Activated CD4-positive, CD25-positive, alpha-beta regulatory T cell treated with anti-CD3 and anti-CD28 coated beads, Interleukin-2, amount 50 U/mL, for 16 hours (primary cell): ENCODE data around the gene SLC12A6.
"Not testable (repeated sequence)": the region's sequence is repeated elsewhere in the genome, so short reads cannot be mapped to it uniquely, and the experiment has no call there.

Experiments used
- DNase-seq: peaks from one replicate; pipeline ENCODE4 v3.0.0-alpha.2; 2020; ENCODE audit warnings: low read depth, low spot score

Gene SLC12A6

GRCh38 chr15:34357653-34358052, 20.1 kb upstream of the SLC12A6 start:
- no peak for DNase-seq

- no peak for DNase-seq
Measured at GRCh38 chr15:34355241-34355640, 17.7 kb upstream of the SLC12A6 start.

DNA sequence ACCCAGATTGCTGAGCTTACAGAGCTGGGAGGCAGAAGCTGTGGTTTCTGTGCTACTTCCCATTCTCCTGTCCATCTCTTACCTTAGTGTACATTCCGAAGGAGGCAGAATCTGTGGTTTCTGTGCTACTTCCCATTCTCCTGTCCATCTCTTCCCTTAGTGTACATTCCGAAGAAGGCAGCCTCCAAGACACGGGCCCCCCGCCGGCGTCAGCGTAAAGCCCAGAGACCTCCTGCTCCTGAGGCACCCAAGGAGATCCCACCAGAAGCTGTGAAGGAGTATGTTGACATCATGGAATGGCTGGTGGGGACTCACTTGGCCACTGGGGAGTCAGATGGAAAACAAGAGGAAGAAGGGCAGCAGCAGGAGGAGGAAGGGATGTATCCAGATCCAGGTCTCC, 16.7 kb upstream of the SLC12A6 start:
- no peak for DNase-seq

GRCh38 chr15:34353627-34354026, 16.0 kb upstream of the SLC12A6 start:
- no peak for DNase-seq

DNA sequence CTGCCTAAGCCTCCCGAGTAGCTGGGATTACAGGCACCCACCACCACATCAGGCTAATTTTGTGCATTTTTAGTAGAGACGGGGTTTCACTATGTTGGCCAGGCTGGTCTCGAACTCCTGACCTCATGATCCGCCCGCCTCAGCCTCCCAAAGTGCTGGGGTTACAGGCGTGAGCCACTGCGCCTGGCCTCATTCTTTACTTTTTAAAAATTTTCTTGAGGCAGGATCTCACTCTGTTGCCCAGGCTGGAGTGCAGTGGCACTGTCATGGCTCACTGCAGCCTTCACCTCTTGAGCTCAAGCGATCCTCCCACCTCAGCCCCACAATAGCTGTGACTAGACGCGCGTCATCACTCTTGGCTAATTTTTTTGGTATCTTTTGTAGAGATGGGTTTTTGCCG, 15.4 kb upstream of the SLC12A6 start:
- not testable (repeated sequence) for DNase-seq

GRCh38 chr15:34349769-34350168, 12.2 kb upstream of the SLC12A6 start:
- DNase-seq, result no peak

DNA sequence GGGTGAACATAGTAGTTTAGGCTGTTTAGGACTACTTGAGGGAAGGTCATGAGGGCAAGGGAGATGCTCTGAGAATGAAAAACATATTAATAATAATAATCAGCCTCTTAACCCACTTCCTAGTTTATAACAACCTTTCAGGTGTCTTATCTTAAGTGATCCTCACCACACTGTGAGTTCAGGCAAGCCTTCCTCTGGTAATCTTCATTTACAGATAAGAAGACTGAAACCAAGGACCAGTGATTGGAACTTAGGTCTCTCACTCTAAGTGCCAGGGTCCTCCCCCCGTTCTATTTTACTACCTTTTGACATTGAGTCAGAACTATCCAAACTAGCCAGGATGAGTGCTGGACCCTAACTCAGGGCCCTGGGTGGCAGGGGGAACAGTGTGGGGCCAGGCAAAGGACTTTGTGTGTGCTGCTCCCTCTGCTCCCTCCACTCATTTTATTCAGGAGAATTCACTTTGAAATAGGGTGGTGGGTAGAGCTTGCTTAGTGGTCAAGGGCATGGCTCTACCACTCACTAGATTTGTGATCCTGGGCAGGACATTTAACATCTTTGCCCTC, 11.2 kb upstream of the SLC12A6 start:
- DNase-seq, result no peak

DNA sequence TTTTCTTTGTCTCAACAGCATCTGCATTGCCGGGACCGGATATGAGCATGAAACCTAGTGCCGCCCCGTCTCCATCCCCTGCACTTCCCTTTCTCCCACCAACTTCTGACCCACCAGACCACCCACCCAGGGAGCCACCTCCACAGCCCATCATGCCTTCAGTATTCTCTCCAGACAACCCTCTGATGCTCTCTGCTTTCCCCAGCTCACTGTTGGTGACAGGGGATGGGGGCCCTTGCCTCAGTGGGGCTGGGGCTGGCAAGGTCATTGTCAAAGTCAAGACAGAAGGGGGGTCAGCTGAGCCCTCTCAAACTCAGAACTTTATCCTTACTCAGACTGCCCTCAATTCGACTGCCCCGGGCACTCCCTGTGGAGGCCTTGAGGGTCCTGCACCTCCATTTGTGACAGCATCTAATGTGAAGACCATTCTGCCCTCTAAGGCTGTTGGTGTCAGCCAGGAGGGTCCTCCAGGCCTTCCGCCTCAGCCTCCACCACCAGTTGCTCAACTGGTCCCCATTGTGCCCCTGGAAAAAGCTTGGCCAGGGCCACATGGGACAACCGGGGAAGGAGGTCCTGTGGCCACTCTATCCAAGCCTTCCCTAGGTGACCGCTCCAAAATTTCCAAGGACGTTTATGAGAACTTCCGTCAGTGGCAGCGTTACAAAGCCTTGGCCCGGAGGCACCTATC, 10.5 kb upstream of the SLC12A6 start:
- no peak for DNase-seq

DNA sequence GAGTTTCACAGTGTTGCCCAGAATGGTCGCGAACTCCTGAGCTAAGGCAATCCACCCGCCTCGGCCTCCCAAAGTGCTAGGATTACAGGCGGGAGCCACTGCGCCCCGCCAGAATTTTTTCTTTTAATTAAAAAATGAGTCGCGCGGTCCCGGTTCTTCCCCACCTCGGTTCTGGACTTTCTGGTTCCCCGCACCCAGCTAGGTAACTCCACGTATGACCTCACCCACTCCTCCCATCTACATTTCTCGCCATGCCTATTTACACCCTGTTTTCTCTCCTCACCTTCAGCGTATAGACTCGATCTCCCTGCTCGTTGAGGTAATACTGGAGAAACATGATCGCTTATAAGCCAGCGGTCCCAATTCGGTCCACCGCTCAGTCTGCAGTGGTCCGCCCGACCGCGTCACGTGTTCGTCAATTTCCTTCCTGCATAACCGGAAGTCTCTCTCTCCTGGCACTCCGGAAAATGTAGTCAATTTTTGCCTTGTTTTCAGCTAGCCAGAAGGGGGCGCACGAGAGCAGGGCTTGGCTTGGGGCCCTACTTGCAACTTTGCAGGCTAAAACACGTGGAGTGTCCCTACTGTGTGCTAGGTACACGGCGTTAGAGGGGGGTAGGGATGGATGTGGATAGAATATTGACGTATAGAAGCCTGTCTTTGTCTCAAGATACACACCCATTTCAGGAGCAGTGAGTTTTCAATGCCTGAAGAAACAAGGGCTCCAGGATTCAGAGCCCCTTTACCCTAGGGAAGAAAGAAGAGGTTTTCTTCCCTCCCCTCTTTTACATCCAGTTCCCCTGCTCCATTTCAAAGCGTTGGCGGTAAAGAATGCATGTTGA, 5.4 kb upstream of the SLC12A6 start, which contains the start of the genes NOP10 and NUTM1:
NOP10 (minus strand) TSS at position 400 of the 839 bp plus-strand sequence; CDS start at position 337, 63 bp downstream.
NUTM1 (plus strand) TSS at position 579 of the 839 bp plus-strand sequence. CDS start 382 bp downstream, outside the sequence.
- DNase-seq, result peak; percentile 93

DNA sequence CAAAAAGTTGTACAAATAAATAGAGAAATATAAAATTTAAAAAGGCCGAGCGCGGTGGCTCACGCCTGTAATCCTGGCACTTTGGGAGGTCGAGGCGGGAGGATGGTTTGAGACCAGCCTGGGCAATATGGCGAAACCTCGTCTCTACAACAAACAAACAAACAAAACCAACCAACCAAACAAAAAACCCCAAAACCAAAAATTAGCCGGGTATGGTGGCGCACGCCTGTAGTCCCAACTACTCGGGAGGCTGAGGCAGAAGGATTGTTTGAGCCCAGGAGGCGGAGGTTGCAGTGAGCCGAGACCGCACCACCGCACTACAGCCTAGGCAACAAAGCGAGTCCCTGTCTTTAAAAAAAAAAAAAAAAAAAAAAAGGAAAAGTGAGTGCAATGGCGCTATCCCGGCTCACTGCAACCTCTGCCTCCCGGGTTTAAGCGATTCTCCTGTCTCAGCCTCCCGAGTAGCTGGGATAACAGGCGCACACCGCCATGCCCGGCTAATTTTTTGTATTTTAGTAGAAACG, 4.7 kb upstream of the SLC12A6 start:
- not testable (repeated sequence) for DNase-seq

DNA sequence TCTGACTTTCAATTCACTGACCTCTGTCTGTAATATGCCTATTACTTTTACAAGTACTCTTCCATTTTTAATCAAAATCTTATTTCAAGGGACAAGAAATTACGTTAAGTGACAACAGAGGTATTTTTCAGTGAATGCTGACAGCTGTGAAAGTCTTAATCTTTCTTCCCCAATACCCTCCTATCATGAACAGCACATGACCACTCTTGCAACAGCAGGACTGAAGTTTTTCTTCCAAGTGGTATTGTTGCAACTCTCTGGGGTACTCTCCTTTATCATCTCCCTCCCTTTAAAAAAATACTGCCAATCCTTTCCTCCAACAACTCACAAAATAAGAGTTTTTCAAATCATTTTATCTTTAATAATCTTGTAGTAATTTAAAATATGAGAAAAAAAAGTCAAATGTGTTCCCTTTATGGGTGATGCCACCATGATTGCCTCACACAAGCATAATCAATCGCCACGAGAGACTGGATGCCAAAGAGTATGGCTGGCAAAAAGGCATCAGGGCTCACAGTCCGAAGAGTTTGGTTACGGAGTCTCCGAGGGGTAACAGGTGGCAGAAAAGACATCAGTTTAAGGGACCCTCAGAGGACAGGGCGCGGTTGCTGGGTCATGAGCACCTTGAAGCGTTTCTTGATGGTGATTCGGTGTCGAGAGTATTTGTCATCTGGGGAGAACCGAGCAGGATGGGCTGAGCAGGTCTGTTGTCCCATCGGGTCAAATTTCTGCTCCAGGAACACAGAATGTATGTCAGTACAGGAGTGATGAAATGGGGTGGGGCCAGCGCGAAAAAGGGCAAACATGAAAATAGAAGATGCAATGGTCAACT, 4.0 kb upstream of the SLC12A6 start:
- no peak for DNase-seq

- DNase-seq, result no peak
Measured at GRCh38 chr15:34339946-34340345, 2.4 kb upstream of the SLC12A6 start.

- DNase-seq, result no peak
Measured at GRCh38 chr15:34338347-34338746, 766 bp upstream of the SLC12A6 start.

DNA sequence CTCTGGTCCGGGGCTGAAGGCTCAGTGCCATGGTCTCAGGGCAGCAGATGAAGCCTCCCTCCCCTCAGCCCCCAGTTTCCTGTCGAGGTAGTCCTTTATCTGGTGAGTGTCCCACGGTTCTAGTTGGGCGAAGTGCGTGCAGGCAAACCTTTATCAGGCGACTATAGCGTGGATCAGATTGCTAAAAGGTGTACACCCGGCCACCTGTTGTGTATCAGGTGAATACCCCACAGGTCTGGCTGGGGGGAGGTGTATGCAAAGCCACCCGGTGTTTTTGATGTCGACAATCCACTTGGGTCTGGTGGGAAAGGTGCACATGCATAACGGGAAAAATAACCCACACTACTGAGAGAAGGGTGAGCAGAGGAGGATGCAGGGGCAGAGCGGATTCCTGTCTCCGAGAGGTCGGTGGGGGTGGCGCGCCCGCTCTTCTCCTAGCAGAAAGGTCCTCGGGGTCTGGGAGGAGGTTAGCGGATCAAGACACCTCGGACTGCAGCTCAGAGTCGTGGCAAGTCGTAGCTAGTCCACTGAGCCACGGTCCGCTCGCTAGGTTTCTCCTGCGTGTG, 507 bp downstream of the SLC12A6 start:
- DNase-seq, result no peak

- no peak for DNase-seq
Measured at GRCh38 chr15:34336231-34336990, 1.2 kb downstream of the SLC12A6 start.

DNA sequence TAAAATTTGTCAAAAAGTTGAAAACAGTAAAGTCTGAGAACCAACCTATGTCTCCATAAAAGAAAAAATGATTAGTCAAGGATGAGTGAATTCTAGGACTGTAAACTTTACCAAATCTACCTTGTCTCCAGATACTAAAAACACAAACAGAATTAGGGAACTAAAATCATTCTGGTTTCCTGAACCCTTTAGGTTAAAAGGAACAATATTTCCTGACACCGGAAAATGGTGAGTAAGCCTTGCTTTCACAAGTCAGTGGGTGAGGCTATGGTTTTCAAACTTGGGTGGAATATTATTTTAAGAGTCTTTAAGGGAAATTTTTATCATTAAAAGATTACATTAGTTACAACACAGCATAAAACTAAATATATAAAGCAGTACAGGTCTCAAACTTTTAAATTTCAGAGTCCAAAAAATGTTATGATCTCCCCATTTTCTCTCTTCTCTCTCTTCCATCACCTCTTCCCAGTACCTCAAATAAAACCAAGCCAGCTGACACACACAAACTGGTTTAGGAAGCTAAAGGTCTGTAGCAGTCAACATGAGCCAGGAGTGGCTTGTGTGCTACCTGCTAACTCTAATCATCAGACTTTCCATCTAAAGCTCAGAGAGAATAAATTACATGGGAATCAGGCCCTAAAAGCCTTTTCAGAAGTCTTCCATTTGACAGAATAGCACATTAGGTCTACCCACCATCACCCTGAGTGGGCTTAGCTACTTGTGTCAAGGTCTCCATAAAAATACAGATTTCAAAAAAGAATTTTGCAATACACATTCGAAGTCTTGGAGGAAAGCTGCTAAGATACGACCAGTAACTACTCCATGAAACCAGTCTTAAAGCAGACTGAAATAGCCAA, 2.2 kb downstream of the SLC12A6 start:
- no peak for DNase-seq

GRCh38 chr15:34334672-34335071, 2.9 kb downstream of the SLC12A6 start:
- no peak for DNase-seq

- no peak for DNase-seq
Measured at GRCh38 chr15:34332553-34333120, 4.9 kb downstream of the SLC12A6 start.

DNA sequence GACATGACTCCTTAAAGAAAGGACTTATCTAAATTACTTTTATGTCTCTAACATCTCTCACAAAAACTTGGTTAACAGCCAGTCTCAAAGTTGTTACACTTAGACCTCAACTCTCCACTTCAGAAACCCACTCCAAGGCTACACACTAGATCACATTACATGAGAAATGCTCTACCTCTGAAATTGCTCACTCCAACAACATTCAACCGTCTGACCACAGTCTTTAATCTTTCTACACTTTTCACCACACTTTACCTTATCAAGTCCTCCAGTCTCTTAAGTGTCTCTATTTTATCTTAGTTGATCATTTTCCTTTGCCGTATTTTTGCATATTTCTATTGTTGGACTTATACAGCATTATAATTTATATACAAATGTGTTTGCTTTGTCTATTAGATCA, 5.8 kb downstream of the SLC12A6 start:
- no peak for DNase-seq
